22Rv1 (cell line): Measurements from ENCODE around the gene PPL.
"Not testable (repeated sequence)": the region's sequence is repeated elsewhere in the genome, so short reads cannot be mapped to it uniquely, and the experiment has no call there.

Source experiments
- H3K27ac ChIP-seq: fragments of 450-650 bp; 2 replicates; pipeline ENCODE4 v1.5.1; 2017
- CTCF ChIP-seq: fragments of 450-650 bp; IDR thresholded peaks from 2 replicates; pipeline ENCODE4 v1.5.1; 2017; ENCODE audit warnings: mild to moderate bottlenecking
- ZFX ChIP-seq: fragments of 450-650 bp; IDR thresholded peaks from 2 replicates; pipeline ENCODE4 v1.6.1; 2017; ENCODE audit warnings: antibody characterized with exemption, borderline replicate concordance

The PPL gene

GRCh38 chr16:4954714-4955113 is 17.8 kb upstream of the PPL start:
- TF ChIP-seq ZFX (no peak), CTCF (no peak)

GRCh38 chr16:4951583-4951982 is 14.6 kb upstream of the PPL start:
- not testable (repeated sequence) for H3K27ac ChIP-seq

More at GRCh38 chr16:4954714-4955113, 17.8 kb upstream of the PPL start:
- no peak overlapping the region for H3K27ac ChIP-seq

DNA sequence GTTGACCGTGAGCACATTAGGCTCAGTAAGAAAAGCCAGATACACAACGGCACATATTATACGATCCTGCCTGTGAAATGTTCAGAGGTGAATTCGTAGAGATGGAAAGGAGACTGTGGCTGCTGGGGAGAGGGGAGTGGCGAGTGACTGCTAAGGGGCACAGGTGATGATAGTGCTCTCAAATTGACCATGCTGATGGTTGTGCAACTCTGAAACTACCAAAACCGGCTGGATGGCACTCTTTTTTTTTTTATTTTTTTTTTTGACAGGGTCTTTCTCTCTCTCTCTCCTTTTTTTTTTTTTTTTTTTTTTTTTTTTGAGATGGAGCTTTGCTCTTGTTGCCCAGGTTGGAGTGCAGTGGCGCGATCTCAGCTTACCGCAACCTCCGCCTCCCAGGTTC is 13.0 kb upstream of the PPL start:
- TF ChIP-seq ZFX: no peak
- TF ChIP-seq CTCF: no peak

GRCh38 chr16:4948903-4949766 is 12.2 kb upstream of the PPL start:
- no peak overlapping the region for H3K27ac ChIP-seq
- no peak for TF ChIP-seq ZFX
- TF ChIP-seq CTCF: no peak

More for the DNA sequence above, 13.0 kb upstream of the PPL start:
- H3K27ac ChIP-seq: no peak overlapping the region

DNA sequence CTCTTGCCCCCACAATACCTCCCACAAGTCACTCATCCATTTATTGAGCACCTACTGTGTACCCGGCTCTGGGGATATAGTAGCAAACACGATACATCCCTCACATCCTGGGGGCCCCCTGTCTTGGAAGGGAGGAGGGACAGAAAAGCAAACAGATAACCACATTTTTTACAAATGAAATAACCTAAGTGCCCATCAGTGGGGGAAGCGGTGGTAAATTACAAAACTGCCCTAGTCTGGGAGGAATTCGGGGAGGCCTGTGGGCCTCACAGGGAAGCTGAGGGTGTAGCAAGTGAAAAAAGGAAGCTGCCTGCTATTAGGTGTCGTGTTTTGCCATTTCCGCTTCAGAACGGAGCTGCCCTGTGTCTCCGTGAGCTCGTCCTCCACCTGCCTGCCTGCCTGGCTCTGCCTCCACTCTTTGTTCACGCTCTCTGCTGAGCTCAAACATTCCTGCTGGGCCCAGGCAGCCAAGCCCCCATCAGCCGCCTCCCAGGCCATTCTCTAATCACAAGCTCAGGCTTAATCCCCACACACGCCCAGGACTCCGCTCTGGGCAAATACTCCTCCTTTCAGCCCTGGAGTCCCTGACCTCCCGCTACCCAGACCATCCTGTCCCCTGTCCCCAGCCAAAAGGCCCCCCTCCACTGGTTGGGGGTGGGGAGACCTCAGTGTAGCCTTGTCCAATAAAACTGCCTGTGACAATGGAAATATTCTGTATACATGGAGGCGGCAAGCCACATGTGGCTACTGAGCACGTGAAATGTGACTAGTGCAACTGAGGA is 11.0 kb upstream of the PPL start:
- H3K27ac ChIP-seq: no peak overlapping the region
- TF ChIP-seq ZFX (no peak), CTCF (no peak)

GRCh38 chr16:4946917-4947316 is 10.0 kb upstream of the PPL start:
- TF ChIP-seq CTCF (no peak), ZFX (no peak)
- H3K27ac ChIP-seq: no peak overlapping the region

- H3K27ac ChIP-seq: no peak overlapping the region
- no peak for TF ChIP-seq ZFX
- TF ChIP-seq CTCF: no peak
Measured at GRCh38 chr16:4945560-4946502, 8.9 kb upstream of the PPL start.
